GM18517 (cell line): Measurements from ENCODE around the gene CRHBP.
"Not testable (repeated sequence)": the region's sequence is repeated elsewhere in the genome, so short reads cannot be mapped to it uniquely, and the experiment has no call there.

Source experiments
- ATAC-seq: cut with Tn5 transposase; IDR thresholded peaks from one replicate; pipeline ENCODE4 v1.9.1; 2021; ENCODE audit warnings: mild to moderate bottlenecking, moderate library complexity; ENCODE audit not compliant: unreplicated experiment

Gene CRHBP, protein sequence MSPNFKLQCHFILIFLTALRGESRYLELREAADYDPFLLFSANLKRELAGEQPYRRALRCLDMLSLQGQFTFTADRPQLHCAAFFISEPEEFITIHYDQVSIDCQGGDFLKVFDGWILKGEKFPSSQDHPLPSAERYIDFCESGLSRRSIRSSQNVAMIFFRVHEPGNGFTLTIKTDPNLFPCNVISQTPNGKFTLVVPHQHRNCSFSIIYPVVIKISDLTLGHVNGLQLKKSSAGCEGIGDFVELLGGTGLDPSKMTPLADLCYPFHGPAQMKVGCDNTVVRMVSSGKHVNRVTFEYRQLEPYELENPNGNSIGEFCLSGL

DNA sequence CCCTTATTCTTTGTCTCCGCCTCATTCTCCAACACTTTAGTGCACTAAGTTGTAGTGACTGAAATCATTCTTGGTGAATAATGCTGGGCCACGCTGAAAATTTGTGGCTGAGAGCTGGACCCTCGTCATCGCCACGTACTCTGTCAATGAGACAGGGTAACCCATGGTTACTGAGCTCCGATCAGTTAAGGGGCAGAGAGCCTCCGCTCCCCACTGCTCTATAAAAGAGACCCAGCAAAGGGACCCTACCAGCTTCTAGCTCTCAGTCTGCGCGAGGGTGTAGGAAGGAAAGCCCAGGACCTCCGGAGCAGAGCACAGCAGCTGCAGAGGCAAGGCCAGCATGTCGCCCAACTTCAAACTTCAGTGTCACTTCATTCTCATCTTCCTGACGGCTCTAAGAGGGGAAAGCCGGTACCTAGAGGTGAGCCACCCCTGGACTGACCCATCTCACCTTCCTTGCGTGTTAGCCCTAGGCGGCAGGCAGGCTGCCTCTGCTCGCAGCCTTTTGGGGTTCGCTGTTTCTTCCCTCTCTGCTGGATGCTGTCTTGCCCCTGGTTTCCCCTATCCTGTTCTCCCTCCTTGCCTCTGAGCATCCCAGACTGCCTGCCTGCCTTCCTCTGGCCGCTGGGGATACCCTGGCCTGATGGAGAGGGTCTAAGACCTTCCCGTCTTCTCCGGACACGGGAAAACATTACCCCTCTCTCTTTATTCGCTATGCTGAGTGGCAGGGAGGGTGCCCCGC lies at the start of gene CRHBP:
CRHBP (plus strand) TSS at position 251 of the 742 bp plus-strand sequence; CDS start at position 341, 90 bp downstream.
- ATAC-seq = no peak

DNA sequence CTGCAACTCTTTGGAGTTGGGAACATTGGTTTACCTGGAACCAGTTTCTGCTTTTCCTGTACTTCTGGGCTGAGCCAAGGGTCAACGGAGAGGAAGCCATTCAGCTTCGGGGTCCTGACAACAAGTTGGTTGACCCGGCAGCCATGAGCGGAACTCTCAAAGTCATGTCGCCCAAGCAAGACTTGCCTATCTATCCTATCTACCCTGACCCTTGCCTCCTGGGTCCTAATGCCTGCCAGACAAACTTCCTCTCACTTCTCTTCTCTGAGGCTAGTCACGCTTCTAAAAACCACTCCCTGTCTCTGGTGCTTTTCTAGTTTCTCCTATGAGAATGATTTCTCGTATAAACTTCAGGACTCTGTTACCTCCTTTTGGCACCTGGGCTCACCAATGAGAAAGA lies 44.7 kb upstream of the CRHBP start:
- ATAC-seq = no peak

DNA sequence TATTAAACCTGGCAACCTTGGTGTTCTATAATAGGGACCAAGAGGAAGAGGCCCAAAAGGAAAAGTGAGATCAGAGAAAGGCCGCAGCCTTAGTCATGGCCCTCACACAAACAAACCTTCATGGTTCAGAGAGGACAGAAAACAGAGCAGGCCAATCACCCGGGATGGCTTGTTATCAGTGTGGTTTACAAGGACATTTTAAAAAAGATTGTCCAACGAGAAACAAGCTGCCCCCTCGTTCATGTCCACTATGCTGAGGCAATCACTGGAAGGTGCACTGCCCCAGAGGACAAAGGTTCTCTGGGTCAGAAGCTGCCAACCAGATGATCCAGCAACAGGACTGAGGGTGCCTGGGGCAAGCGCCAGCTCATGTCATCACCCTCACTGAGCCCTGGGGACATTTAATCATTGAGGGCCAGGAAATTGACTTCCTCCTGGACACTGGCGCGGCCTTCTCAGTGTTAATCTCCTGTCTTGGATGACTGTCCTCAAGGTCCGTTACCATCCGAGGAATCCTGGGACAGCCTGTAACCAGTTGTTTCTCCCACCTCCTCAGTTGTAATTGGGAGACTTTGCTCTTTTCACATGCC lies 42.4 kb upstream of the CRHBP start:
- ATAC-seq = not testable (repeated sequence)

DNA sequence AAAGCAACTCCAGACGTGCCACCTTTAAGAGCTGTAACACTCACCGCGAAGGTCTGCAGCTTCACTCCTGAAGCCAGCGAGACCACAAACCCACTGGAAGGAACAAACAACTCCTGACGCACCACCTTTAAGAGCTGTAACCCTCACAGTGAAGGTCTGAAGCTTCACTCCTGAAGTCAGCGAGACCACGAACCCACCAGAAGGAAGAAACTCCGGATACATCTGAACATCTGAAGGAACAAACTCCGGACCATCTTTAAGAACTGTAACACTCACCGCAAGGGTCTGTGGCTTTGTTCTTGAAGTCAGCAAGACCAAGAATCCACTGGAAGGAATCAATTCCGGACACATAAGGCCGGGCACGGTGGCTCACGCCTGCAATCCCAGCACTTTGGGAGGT lies 38.2 kb upstream of the CRHBP start:
- not testable (repeated sequence) for ATAC-seq

DNA sequence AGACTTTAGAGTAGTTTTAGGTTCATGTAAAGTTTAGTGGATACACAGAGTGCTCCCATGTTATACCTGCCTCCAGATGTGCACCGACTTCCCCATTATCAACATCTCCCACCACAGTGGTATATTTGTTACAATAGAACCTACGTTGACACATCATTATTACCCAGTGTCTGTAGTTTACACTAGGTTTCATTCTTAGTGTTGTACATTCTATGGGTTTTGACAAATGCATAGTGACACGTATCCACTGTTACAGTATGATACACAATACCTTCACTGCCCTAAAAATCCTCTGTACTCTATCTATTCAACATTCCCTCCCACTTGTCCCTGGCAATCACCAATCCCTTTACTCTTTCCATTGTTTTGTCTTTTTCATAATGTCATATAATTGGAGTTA lies 34.3 kb upstream of the CRHBP start:
- no peak for ATAC-seq

DNA sequence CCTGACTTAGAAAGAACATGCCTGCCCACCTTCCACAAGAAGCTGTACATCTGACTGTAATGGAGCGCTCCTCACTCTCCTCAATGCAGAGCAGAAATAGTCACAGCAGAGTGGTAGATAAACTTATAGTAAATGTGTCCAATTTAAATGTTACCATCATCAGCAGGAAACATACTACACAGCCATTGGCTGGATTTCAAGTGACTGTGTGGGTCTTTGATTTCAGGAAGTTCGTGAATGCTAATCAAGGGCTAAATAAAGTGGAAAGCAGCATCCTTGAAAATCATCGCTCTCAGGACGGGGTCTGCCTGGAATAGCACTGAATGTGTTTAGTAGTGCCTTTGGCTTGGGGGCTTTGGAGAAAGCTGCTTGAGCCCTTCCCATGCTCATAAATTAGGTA lies 32.4 kb upstream of the CRHBP start:
- no peak for ATAC-seq

DNA sequence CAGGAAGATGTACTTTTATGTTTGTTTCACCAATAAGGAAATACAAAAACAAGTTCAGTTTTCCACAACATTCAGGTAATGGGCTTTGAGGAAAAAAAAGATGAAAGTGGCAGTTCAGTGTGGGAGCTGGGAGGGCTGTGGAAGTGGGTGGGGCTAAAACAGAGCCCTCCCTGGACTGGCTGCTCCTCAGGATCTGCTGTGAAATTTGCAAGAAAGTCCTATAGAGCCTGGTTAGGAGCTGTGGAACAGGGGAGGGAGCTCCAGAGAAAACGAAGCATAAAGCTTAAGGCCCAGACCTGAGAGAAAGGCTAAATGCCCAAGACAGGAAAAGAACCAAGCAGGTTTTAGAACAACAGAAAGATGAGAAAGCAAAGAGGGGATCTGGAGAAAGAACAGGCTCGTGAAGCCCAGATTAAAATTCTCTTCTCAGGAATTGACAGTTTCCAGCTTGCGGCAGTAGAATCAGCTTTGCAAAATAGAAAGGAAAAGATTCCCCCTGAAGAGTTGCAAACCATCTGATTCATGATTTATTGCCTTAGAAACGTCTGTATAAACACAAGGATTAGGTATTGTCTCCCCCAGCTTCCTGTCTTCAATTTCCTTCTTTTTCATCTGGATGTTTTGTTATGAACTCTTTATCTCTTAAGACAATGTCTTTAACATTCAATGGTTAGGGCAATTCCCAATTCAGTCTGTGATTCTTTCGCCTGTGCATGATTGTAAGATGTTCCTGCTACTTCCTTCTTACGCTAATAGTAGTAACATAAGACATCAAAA lies 26.3 kb upstream of the CRHBP start:
- no peak for ATAC-seq

DNA sequence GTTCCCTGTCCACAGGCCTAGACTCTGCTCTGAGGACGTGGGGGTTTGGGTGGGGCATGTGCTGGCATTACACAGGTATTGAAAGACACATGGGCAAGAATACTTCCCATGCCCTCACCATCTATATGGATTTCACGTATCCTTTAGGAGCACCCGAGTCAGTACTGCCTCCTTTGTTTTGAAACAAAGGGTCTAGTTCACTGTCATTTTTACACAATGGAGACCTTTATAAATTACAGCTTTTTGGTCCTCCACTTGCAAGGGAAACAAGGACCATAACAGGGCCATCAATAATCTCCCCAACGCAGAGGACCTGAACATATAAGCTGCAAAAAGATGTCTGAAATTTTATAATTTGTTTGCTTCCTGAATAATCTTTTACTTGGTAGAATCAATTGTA lies 24.9 kb upstream of the CRHBP start:
- no peak for ATAC-seq

DNA sequence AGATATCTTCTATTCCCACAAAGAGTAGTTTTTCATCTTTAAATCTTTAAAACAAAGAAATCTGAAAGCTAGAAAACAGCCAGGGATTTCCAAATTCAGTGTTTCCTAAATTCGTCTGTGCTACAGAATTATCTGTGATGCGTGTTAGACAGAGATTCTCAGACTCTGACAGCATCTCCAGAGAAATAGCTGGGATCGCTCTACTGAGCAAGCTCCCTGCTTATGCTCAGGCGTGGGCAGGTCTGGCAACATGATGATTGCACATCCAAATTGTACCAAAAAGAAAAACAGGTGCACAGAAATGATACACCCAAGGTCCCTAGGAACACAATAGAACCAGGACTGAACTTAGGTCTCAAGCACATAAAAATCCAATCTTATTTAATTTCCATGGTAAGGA lies 22.8 kb upstream of the CRHBP start:
- no peak for ATAC-seq

DNA sequence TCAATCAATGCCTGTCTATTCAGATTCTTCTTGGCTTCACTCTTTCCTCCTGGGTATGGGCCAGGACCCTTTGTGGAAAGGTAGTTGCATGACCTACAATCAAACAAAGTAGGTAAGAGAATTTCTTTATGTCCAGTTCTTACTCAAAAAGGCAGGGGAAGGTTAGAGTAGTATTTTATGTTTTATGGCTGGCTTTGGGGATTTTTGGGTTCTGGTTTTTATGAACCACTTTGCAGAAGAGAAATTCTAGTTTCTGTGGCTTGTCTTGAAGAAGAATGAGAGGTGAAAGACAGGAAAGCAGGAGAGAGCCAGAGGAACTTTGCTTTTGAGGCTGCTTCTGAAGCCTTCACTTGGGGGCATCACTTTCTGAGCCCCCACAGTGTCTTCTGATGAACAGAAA lies 14.7 kb upstream of the CRHBP start:
- ATAC-seq = no peak

DNA sequence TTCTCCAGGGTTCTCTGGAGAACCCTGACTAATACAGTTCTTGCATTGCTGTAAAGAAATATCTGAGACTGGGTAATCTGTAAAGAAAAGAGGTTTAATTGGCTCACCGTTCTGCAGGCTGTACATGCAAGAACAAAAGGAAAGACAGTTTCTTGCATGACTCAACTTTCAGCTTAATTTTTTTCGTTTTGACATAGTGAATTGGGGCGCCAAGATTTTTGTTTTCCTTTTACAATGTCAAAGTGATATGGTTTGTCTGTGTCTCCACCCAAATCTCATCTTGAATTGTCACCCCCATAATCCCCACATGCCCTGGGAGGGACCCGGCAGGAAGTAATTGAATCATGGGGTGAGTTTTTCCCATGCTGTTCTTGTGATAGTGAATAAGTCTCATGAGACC lies 11.8 kb upstream of the CRHBP start:
- no peak for ATAC-seq

DNA sequence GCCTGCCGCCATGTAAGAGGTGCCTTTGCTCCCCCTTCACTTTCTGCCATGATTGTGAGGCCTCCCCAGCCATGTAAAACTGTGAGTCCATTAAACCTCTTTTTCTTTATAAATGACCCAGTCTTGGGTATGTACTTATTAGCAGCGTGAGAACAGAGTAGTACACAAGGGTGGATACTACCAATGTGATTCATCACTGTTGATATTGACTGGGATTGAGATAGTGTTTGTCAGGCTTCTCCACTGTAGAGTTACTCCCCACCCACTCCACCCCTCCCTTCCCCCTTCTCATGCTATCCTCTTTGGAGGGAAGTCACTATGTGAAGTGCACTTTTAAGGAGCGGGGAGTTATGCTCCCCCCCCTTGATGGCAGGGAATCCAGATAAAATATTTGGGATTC lies 11.4 kb upstream of the CRHBP start:
- no peak for ATAC-seq

DNA sequence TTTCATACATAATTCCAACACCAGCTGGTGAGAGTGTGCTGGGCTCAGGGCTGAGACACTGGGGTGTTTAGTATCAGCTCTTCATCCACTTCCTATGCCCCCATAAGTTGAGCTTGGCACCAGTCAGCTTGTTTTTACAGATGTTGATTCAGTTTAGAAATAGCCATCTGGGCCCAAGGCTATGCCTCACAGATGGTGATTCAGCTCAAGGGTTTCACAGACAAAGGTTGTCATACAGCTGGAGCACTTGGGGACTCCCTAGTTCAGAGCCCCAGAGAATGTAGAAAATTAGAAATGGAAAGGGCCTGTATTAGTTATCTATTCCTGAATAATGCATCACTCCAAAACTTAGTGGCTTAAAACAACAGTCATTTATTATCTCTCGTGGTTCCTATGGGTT lies 10.3 kb upstream of the CRHBP start:
- ATAC-seq = no peak

DNA sequence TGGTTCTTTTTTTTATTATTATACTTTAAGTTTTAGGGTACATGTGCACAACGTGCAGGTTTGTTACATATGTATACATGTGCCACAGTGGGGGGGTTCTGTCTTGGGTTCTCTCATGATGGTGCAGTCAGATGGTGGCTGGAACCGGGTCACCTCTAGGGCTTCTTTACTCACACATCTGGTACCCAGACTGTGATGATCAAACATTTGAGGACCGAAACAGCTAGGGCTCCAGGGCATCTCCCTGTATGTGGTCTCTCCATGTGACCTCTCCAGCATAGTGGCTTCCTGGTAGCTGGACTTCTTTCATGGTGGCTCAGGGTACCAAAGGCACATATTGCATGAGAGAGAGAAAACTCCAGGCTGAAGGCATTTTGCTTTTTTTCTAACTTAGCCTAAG lies 9.8 kb upstream of the CRHBP start:
- ATAC-seq = no peak

DNA sequence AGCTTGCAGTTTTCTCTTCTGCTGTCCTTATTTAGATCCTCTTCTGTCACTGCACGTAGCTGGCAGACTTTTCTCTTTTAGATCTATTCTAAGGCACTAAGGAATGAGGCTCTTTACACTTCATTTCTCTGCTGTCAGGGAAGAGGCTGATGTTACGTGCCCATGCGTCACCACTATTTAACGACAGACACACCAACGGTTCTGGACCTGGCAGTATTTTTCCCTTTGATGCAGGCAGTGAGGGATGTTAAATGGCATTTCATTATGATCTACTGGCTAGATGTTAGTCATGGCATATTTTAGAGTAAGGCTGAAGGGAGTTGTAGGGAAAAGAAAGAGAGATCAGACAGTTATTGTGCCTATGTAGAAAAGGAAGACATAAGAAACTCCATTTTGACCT lies 8.2 kb upstream of the CRHBP start:
- no peak for ATAC-seq

DNA sequence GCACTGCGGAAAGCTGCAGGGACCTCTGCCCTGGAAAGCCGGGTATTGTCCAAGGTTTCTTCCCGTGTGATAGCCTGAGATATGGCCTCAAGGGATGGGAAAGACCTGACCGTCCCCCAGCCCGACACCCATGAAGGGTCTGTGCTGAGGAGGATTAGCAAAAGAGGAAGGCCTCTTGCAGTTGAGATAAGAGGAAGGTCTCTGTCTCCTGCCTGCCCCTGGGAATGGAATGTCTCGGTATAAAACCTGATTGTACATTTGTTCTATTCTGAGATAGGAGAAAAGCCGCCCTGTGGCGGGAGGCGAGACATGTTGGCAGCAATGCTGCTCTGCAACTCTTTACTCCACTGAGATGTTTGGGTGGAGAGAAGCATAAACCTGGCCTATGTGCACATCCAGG lies 7.6 kb upstream of the CRHBP start:
- ATAC-seq = not testable (repeated sequence)

DNA sequence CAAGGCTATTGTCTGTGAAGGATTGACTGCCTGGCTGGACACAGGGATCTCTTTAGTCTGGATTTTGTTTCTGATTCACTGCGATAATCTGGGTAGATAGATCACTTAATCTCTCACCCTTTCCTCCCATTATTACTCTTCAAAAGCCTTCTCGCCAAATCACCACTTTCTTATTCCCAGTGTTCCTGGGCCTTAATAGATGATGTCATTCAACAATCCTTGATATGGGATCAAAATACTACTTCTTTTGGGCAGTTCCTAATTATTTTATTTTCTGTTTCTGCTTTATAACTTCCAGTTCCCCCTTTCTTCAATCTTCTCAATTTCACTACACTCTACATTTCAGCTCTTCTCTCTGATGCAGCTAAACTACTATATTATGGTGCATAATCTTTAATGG lies 6.8 kb upstream of the CRHBP start:
- ATAC-seq = no peak

DNA sequence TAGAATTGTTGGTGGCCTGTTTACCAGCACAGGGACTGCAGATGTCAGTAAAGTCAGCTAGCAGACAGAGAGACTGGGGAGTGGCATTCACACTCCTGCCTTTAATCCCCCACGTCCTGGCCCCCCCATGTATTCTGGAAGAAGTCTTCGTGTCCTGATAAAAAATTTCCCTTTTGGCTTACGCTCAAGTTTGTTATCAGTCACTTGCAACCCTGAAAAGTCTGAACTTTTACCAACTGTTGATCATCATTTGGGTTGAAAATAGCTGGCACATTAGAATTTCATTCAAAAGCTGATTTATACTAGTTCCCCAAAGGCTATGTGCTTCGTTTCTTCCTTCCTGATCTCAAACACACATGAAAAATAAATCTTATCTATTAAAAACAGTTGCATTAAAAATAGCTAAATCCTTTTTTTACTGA lies 5.8 kb upstream of the CRHBP start:
- ATAC-seq = no peak

DNA sequence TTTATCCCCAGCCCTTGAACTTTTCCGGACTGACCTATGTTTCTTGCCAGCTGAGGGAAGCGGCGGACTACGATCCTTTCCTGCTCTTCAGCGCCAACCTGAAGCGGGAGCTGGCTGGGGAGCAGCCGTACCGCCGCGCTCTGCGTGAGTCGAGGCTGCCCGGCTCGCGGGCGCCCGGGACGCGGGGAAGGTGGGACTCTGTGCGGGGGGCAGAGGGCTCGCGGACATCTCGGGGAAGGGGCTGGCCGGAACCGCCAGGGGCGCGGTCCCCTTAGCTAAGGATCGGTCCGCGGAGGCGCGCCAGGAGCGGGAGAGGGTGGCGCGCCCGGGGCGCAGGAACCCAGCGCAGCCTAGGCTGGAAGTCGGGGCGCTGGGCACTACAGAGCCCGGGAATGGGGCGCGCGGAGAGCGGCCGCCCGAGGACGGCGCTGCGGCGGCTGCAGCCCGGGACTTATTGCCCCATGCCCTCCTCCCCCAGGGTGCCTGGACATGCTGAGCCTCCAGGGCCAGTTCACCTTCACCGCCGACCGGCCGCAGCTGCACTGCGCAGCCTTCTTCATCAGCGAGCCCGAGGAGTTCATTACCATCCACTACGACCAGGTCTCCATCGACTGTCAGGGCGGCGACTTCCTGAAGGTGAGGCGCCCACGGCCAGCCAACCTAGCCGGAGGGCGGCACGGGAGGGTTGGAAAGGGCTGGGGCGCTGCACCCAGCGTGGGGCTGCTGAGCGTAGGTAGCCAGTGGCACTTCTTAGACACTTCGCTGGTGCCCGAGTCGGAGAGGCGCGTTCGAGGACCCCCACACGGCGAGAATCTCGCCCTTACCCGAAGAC lies 922 bp downstream of the CRHBP start:
- ATAC-seq = no peak

DNA sequence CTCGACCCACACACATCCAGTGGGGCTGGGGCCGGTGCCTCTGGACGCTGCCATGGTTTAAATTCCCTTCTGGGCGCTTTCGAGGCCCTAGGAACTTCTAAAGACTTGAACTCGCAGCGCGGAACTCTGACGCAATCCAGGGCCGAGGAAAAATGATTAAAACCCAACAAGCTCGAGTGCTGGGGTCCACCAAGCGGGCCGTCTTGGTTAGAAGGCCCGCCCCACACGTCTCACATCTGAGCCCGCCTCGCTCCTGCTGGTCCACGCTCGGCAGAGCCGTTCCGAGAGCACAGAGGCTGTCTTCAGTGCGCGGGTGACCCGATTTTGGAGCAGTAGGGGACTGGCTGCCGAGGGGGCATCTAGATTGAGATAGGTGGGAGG lies 1.5 kb downstream of the CRHBP start:
- ATAC-seq = no peak

DNA sequence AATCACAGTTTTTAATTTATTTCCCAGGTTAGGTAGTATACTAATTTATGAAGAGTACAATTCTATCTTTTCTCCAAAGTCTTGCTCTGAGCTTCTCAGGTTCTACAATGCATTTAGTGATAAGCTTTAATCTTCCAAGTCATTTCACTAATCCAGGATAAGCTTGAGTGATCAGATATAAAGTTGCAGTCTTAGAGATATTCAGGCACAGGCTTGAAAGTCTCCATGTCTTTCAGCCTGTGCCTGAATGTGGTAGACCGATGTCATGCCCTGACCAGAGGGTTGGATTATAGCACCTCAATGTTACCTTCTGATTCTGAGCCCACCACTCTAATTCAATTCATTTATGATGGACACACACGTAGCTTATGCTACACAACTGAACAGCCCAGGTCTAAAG lies 3.2 kb downstream of the CRHBP start:
- ATAC-seq = no peak
